GM12878 (cell line): Measurements from ENCODE around the gene SRMS. TPM values are rescaled to one million over a fixed set of nuclear protein-coding genes. Genes with fewer than 3 reads are reported as not detected.

ENCODE experiments used
- ATAC-seq: fragments of 200-7000 bp; cut with Tn5 transposase; 3 replicates; pipeline ENCODE4 v1.9.1; 2020; ENCODE audit warnings: mild to moderate bottlenecking, moderate library complexity
- BruUV-seq: library from RNA; stranded (reverse); fragments of 400-500 nt; replicated peaks from 2 replicates; lab custom pipeline; 2021; lab: Mats Ljungman, UMichigan
- CTCF ChIA-PET: fragments of 300-600 bp; sonication (Branson Sonifier 250); formaldehyde crosslinking; extraction: SDS; loops from one replicate; lab custom pipeline; 2021; ENCODE audit warnings: inconsistent platforms; lab: Yijun Ruan, JAX
- POLR2A ChIA-PET: fragments of 350-600 bp; formaldehyde crosslinking; extraction: SDS; loops from one replicate; lab custom pipeline; 2021; ENCODE audit warnings: inconsistent platforms; lab: Charles Lee
- RAD21 ChIA-PET: fragments of 300-600 bp; sonication (Branson Sonifier 250); formaldehyde crosslinking; loops from one replicate; lab custom pipeline; 2023; ENCODE audit warnings: antibody characterized with exemption; ENCODE audit not compliant: unreplicated experiment; lab: Charles Lee
- SMC1A ChIA-PET: fragments of 300-600 bp; sonication (Branson Sonifier 250); formaldehyde crosslinking; loops from one replicate; lab custom pipeline; 2023; ENCODE audit not compliant: unreplicated experiment, uncharacterized antibody; lab: Charles Lee
- DNase-seq: peaks from one replicate; pipeline ENCODE4 v3.0.0-alpha.2; 2011; ENCODE audit warnings: low read depth, low spot score
- FAIRE-seq: peaks from 3 replicates; lab custom pipeline; 2011; peaks lifted over from hg19 to GRCh38; lab: Jason Lieb, UNC
- H2AFZ ChIP-seq: 2 replicates; pipeline ENCODE4 v1.6.0; 2011; ENCODE audit warnings: low read depth, low read length, control low read depth; ENCODE audit not compliant: control insufficient read depth
- H3K27ac ChIP-seq: 2 replicates; pipeline ENCODE4 v1.5.1; 2011; ENCODE audit warnings: control low read depth; ENCODE audit not compliant: control insufficient read depth, insufficient read depth
- H3K27me3 ChIP-seq, 2 experiments: replicated peaks in 1 of 2; 2 replicates each; pipeline versions ENCODE4 v1.6.0 to v1.6.1; 2011; ENCODE audit warnings: low read length in 1 of 2; ENCODE audit not compliant: control insufficient read depth in 2 of 2, insufficient read depth in 2 of 2
- H3K36me3 ChIP-seq, 2 experiments: 2 replicates each; pipeline ENCODE4 v1.5.1; 2011; ENCODE audit warnings: low read length in 1 of 2; ENCODE audit not compliant: control insufficient read depth in 2 of 2, insufficient read depth in 2 of 2
- H3K4me1 ChIP-seq: 2 replicates; pipeline ENCODE4 v1.6.1; 2011; ENCODE audit warnings: mild to moderate bottlenecking, low read length, moderate library complexity, mixed read lengths; ENCODE audit not compliant: control insufficient read depth, insufficient read depth
- H3K4me2 ChIP-seq: 2 replicates; pipeline ENCODE4 v1.6.0; 2011; ENCODE audit warnings: control low read depth; ENCODE audit not compliant: control insufficient read depth, insufficient read depth
- H3K4me3 ChIP-seq: fragments of 200-600 bp; sonication (generic); 2 replicates; pipeline ENCODE4 v1.5.1; 2016
- H3K79me2 ChIP-seq: 2 replicates; pipeline ENCODE4 v1.6.0; 2011; ENCODE audit warnings: low read length; ENCODE audit not compliant: control insufficient read depth, insufficient read depth
- H3K9ac ChIP-seq: 2 replicates; pipeline ENCODE4 v1.8.0; 2011; ENCODE audit warnings: low read length, control low read depth, mixed read lengths; ENCODE audit not compliant: control insufficient read depth, insufficient read depth
- H3K9me3 ChIP-seq: replicated peaks from 3 replicates; pipeline ENCODE4 v1.5.1; 2011; ENCODE audit warnings: mild to moderate bottlenecking, low read length; ENCODE audit not compliant: control insufficient read depth, insufficient read depth
- H4K20me1 ChIP-seq: 2 replicates; pipeline ENCODE4 v1.6.0; 2011; ENCODE audit not compliant: control insufficient read depth, insufficient read depth
- POLR2A ChIP-seq: IDR thresholded peaks from 2 replicates; pipeline ENCODE4 v1.6.1; 2011; ENCODE audit warnings: low read depth, mild to moderate bottlenecking, low read length
- POLR2AphosphoS2 ChIP-seq: IDR thresholded peaks from 2 replicates; pipeline ENCODE4 v1.6.1; 2011; ENCODE audit warnings: low read depth, mild to moderate bottlenecking, low read length, improper control_type of control experiment, moderate library complexity
- RAD51 ChIP-seq: fragments of 450-650 bp; IDR thresholded peaks from 2 replicates; pipeline ENCODE4 v1.6.1; 2016; ENCODE audit warnings: moderate library complexity, mild to moderate bottlenecking, inconsistent platforms
- SMAD5 ChIP-seq: IDR thresholded peaks from 2 replicates; pipeline ENCODE4 v1.6.1; 2016; ENCODE audit warnings: antibody characterized with exemption, low read depth
- TBL1XR1 ChIP-seq: IDR thresholded peaks from 2 replicates; pipeline ENCODE4 v1.6.1; 2012; ENCODE audit warnings: low read depth, low read length, improper control_type of control experiment
- YY1 ChIP-seq: IDR thresholded peaks from 2 replicates; pipeline ENCODE4 v1.6.1; 2011; ENCODE audit warnings: low read depth, mild to moderate bottlenecking, low read length
- WGBS: methylation state at CpG from one replicate; pipeline ENCODE4 v1.1.6; 2016; ENCODE audit warnings: low lambda C conversion rate; ENCODE audit not compliant: insufficient replicate concordance, insufficient coverage; ENCODE audit errors: missing lambda C conversion rate; 5-methylcytosine and 5-hydroxymethylcytosine counted together
- in situ Hi-C: fragments of 300-500 bp; cut with MboI; formaldehyde crosslinking; loops from 9 replicates; pipeline ENCODE4 v1.14.3; 2018; ENCODE audit warnings: mixed read lengths
- intact Hi-C: fragments of 100-400 bp; cut with micrococcal nuclease; formaldehyde crosslinking; loops from one replicate; pipeline ENCODE4 v1.14.2; 2022; ENCODE audit not compliant: unreplicated experiment
- polyA plus RNA-seq, 11 experiments: library from polyadenylated mRNA; depleted of rRNA in 4 of 11; unstranded in 6 of 11; stranded (reverse) in 5 of 11; fragments of >200 nt; fragmentation: Nextera tagmentation in 4 of 11; fragmentation: Illumina TruSeq in 1 of 11; extraction: Ambion mirVana in 4 of 11; extraction: Trizol in 1 of 11; gene quantifications; 1 replicate in 1 of 11; 2 replicates in 10 of 11; pipeline versions ENCODE4 v1.2.1 to v1.2.3, GENCODE V29; 2011 to 2016; ENCODE audit warnings: inconsistent platforms in 2 of 11, missing spikeins in 2 of 11, low read depth in 1 of 11
- total RNA-seq, 4 experiments: library from RNA; depleted of rRNA in 3 of 4; stranded (reverse); fragments of >200 nt in 3 of 4; fragmentation: Illumina TruSeq in 1 of 4; extraction: Trizol in 1 of 4; gene quantifications; 2 replicates each; pipeline versions ENCODE4 v1.2.1 to v1.2.3, GENCODE V29; 2013 to 2021
- TF ChIP-seq, protein P1 (sequence below): fragments of 450-650 bp; formaldehyde crosslinking; IDR thresholded peaks from 2 replicates; pipeline ENCODE4 v1.4.0; 2020; ENCODE audit warnings: mild to moderate bottlenecking, moderate library complexity
- TF ChIP-seq, protein P2 (sequence below): fragments of 450-650 bp; IDR thresholded peaks from 2 replicates; pipeline ENCODE4 v1.6.1; 2017; ENCODE audit warnings: mild to moderate bottlenecking
- TF ChIP-seq, protein P3 (sequence below): IDR thresholded peaks from 2 replicates; pipeline ENCODE4 v1.6.1; 2012; ENCODE audit warnings: low read depth, low read length, improper control_type of control experiment

The SRMS gene
- total and polyA plus RNA-seq, 10 of the 15 experiments (the other 5 are each of a cell fraction or from before 2014, with no cell fraction given), result not detected

DNA sequence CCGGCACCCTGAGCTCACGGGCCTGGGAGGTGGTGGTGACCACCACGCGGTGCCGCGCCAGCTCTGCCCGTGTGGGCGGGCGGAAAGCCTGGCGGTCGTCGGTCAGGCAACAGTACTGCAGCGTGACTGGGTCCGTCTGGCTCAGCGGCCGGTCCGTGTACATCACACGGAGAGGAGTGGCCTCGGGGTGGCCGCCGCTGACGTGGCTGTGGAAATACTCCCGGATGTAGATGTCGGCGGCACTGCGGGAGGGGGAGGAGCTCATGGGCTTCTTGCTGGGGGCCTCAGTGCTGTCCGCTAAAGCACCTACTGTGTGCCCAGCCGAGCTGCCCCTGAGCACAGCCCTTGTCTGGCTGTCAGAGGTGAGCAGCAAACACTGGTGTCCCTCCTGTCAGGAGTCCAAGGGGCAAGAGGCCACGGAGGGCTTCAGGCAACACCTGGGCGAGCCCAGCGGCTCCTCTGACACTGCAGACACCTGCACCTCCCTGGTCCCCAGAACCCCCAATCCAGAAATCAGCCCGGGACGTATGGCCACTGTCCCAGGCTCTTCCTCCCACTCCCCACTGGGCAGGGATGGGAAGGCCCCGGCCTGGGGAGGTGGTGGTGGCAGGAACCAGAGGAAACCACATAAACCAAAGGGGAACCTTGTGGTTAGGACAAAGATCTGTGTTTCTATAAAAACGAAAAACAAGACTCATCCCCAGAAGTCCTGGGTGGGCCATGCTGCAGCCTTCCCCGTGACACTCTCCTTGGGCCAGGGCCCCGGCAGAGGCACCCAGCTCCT, 20.0 kb upstream of the SRMS start (continued):
- TF ChIP-seq, protein P1, sequence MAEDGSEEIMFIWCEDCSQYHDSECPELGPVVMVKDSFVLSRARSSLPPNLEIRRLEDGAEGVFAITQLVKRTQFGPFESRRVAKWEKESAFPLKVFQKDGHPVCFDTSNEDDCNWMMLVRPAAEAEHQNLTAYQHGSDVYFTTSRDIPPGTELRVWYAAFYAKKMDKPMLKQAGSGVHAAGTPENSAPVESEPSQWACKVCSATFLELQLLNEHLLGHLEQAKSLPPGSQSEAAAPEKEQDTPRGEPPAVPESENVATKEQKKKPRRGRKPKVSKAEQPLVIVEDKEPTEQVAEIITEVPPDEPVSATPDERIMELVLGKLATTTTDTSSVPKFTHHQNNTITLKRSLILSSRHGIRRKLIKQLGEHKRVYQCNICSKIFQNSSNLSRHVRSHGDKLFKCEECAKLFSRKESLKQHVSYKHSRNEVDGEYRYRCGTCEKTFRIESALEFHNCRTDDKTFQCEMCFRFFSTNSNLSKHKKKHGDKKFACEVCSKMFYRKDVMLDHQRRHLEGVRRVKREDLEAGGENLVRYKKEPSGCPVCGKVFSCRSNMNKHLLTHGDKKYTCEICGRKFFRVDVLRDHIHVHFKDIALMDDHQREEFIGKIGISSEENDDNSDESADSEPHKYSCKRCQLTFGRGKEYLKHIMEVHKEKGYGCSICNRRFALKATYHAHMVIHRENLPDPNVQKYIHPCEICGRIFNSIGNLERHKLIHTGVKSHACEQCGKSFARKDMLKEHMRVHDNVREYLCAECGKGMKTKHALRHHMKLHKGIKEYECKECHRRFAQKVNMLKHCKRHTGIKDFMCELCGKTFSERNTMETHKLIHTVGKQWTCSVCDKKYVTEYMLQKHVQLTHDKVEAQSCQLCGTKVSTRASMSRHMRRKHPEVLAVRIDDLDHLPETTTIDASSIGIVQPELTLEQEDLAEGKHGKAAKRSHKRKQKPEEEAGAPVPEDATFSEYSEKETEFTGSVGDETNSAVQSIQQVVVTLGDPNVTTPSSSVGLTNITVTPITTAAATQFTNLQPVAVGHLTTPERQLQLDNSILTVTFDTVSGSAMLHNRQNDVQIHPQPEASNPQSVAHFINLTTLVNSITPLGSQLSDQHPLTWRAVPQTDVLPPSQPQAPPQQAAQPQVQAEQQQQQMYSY (CRISPR knock-in tag), result no peak
- TF ChIP-seq TBL1XR1, result peak; percentile 88

DNA sequence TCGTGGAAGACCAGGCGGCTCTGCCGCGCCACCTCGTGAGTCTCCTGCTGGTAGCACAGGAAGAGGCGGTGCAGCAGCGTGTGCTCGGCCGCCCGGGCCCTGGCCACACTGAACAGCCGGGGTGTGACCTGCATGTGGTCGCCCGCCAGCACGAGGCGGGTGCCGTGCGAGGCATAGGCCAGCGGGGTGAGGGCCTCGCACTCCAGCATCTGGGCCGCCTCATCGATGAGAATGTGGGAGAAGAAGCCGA, 19.5 kb upstream of the SRMS start:
- POLR2A ChIA-PET, result interaction anchor here (1.4 to 1.6 kb wide), 2 partner anchors 14 to 60 kb away, joined by 3 to 8 read pairs; partner anchors contain the start of gene GMEB2
- H3K9me3 ChIP-seq, result no peaks in the 10 kb centered on the region; the same call in 2 of the 3 replicates
- no peak overlapping the region for H3K27ac ChIP-seq
- FAIRE-seq (no peak), DNase-seq (no peak), ATAC-seq (no peak)
- H4K20me1 ChIP-seq, result no peaks in the 10 kb centered on the region
- H3K36me3 ChIP-seq, result no peaks in the 10 kb centered on the region
- in situ Hi-C loops, result no loop called here
- no TSS peak for BruUV-seq
- no peaks in the 10 kb centered on the region for H3K27me3 ChIP-seq
- H3K4me3 ChIP-seq, result no peak overlapping the region
- RAD21 ChIA-PET, result no interaction called here
- intact Hi-C loops, result no loop called here
- H3K79me2 ChIP-seq, result no peaks in the 10 kb centered on the region
- no peak overlapping the region for H2AFZ ChIP-seq
- H3K4me2 ChIP-seq, result peak overlapping the region; percentile 82; the same call in 1 of the 2 replicates
- H3K4me1 ChIP-seq, result peaks cover 24% of the 10 kb centered on the region
- no peak overlapping the region for H3K9ac ChIP-seq
- 35% methylated on average over 20 of the region's 22 CpGs for WGBS
- TF ChIP-seq RAD51, result no peak
- TF ChIP-seq, protein P2, sequence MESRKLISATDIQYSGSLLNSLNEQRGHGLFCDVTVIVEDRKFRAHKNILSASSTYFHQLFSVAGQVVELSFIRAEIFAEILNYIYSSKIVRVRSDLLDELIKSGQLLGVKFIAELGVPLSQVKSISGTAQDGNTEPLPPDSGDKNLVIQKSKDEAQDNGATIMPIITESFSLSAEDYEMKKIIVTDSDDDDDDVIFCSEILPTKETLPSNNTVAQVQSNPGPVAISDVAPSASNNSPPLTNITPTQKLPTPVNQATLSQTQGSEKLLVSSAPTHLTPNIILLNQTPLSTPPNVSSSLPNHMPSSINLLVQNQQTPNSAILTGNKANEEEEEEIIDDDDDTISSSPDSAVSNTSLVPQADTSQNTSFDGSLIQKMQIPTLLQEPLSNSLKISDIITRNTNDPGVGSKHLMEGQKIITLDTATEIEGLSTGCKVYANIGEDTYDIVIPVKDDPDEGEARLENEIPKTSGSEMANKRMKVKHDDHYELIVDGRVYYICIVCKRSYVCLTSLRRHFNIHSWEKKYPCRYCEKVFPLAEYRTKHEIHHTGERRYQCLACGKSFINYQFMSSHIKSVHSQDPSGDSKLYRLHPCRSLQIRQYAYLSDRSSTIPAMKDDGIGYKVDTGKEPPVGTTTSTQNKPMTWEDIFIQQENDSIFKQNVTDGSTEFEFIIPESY, result 0 out of 2 replicates have a peak, but pooled peaks have one; percentile 88
- 0 out of 2 replicates have a peak, but pooled peaks have one; percentile 51 for TF ChIP-seq POLR2A
- 0 out of 2 replicates have a peak, but pooled peaks have one; percentile 9 for TF ChIP-seq YY1
- no peak for TF ChIP-seq POLR2AphosphoS2
- TF ChIP-seq, protein P3, sequence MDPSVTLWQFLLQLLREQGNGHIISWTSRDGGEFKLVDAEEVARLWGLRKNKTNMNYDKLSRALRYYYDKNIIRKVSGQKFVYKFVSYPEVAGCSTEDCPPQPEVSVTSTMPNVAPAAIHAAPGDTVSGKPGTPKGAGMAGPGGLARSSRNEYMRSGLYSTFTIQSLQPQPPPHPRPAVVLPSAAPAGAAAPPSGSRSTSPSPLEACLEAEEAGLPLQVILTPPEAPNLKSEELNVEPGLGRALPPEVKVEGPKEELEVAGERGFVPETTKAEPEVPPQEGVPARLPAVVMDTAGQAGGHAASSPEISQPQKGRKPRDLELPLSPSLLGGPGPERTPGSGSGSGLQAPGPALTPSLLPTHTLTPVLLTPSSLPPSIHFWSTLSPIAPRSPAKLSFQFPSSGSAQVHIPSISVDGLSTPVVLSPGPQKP, result no peak
- TF ChIP-seq, protein P1 (CRISPR knock-in tag), result no peak
- TF ChIP-seq SMAD5, result no peak
- SMC1A ChIA-PET, result no interaction called here
- CTCF ChIA-PET, result interaction anchor here (2.3 kb wide), 1 partner anchor 30 kb away, joined by 5 read pairs; the partner anchor contains the start of gene PTK6
